GM12878 (cell line): ENCODE measurements around the gene TPCN2. TPM values are rescaled to one million over a fixed set of nuclear protein-coding genes. Genes with fewer than 3 reads are reported as not detected.
A peak's percentile ranks its signal among the peaks of the same experiment; 100 is the strongest.

ENCODE experiments used
- ATAC-seq: fragments of 200-7000 bp; cut with Tn5 transposase; 3 replicates; pipeline ENCODE4 v1.9.1; 2020; ENCODE audit warnings: mild to moderate bottlenecking, moderate library complexity
- BruUV-seq: library from RNA; stranded (reverse); fragments of 400-500 nt; replicated peaks from 2 replicates; lab custom pipeline; 2021; lab: Mats Ljungman, UMichigan
- CTCF ChIA-PET: fragments of 300-600 bp; sonication (Branson Sonifier 250); formaldehyde crosslinking; extraction: SDS; loops from one replicate; lab custom pipeline; 2021; ENCODE audit warnings: inconsistent platforms; lab: Yijun Ruan, JAX
- POLR2A ChIA-PET: fragments of 350-600 bp; formaldehyde crosslinking; extraction: SDS; loops from one replicate; lab custom pipeline; 2021; ENCODE audit warnings: inconsistent platforms; lab: Charles Lee
- RAD21 ChIA-PET: fragments of 300-600 bp; sonication (Branson Sonifier 250); formaldehyde crosslinking; loops from one replicate; lab custom pipeline; 2023; ENCODE audit warnings: antibody characterized with exemption; ENCODE audit not compliant: unreplicated experiment; lab: Charles Lee
- SMC1A ChIA-PET: fragments of 300-600 bp; sonication (Branson Sonifier 250); formaldehyde crosslinking; loops from one replicate; lab custom pipeline; 2023; ENCODE audit not compliant: unreplicated experiment, uncharacterized antibody; lab: Charles Lee
- DNase-seq: peaks from one replicate; pipeline ENCODE4 v3.0.0-alpha.2; 2011; ENCODE audit warnings: low read depth, low spot score
- FAIRE-seq: peaks from 3 replicates; lab custom pipeline; 2011; peaks lifted over from hg19 to GRCh38; lab: Jason Lieb, UNC
- H2AFZ ChIP-seq: 2 replicates; pipeline ENCODE4 v1.6.0; 2011; ENCODE audit warnings: low read depth, low read length, control low read depth; ENCODE audit not compliant: control insufficient read depth
- H3K27ac ChIP-seq: 2 replicates; pipeline ENCODE4 v1.5.1; 2011; ENCODE audit warnings: control low read depth; ENCODE audit not compliant: control insufficient read depth, insufficient read depth
- H3K27me3 ChIP-seq, 2 experiments: replicated peaks in 1 of 2; 2 replicates each; pipeline versions ENCODE4 v1.6.0 to v1.6.1; 2011; ENCODE audit warnings: low read length in 1 of 2; ENCODE audit not compliant: control insufficient read depth in 2 of 2, insufficient read depth in 2 of 2
- H3K36me3 ChIP-seq, 2 experiments: 2 replicates each; pipeline ENCODE4 v1.5.1; 2011; ENCODE audit warnings: low read length in 1 of 2; ENCODE audit not compliant: control insufficient read depth in 2 of 2, insufficient read depth in 2 of 2
- H3K4me1 ChIP-seq: 2 replicates; pipeline ENCODE4 v1.6.1; 2011; ENCODE audit warnings: mild to moderate bottlenecking, low read length, moderate library complexity, mixed read lengths; ENCODE audit not compliant: control insufficient read depth, insufficient read depth
- H3K4me2 ChIP-seq: 2 replicates; pipeline ENCODE4 v1.6.0; 2011; ENCODE audit warnings: control low read depth; ENCODE audit not compliant: control insufficient read depth, insufficient read depth
- H3K4me3 ChIP-seq: fragments of 200-600 bp; sonication (generic); 2 replicates; pipeline ENCODE4 v1.5.1; 2016
- H3K79me2 ChIP-seq: 2 replicates; pipeline ENCODE4 v1.6.0; 2011; ENCODE audit warnings: low read length; ENCODE audit not compliant: control insufficient read depth, insufficient read depth
- H3K9ac ChIP-seq: 2 replicates; pipeline ENCODE4 v1.8.0; 2011; ENCODE audit warnings: low read length, control low read depth, mixed read lengths; ENCODE audit not compliant: control insufficient read depth, insufficient read depth
- H3K9me3 ChIP-seq: replicated peaks from 3 replicates; pipeline ENCODE4 v1.5.1; 2011; ENCODE audit warnings: mild to moderate bottlenecking, low read length; ENCODE audit not compliant: control insufficient read depth, insufficient read depth
- H4K20me1 ChIP-seq: 2 replicates; pipeline ENCODE4 v1.6.0; 2011; ENCODE audit not compliant: control insufficient read depth, insufficient read depth
- BCL11A ChIP-seq: IDR thresholded peaks from 2 replicates; pipeline ENCODE4 v1.6.1; 2011; ENCODE audit warnings: low read depth, low read length
- BHLHE40 ChIP-seq, 2 experiments: fragments of 450-650 bp in 1 of 2; IDR thresholded peaks; 2 replicates each; pipeline ENCODE4 v1.6.1; 2011 to 2017; ENCODE audit warnings: low read depth in 2 of 2, borderline replicate concordance in 1 of 2, improper control_type of control experiment in 1 of 2, low read length in 1 of 2, mild to moderate bottlenecking in 1 of 2
- HDGF ChIP-seq: fragments of 450-650 bp; IDR thresholded peaks from 2 replicates; pipeline ENCODE4 v1.6.1; 2016; ENCODE audit warnings: antibody characterized with exemption
- IKZF1 ChIP-seq: fragments of 450-650 bp; conservative IDR thresholded peaks from 2 replicates; pipeline ENCODE4 v1.6.1; 2017; ENCODE audit warnings: antibody characterized with exemption, mild to moderate bottlenecking
- MEF2B ChIP-seq: fragments of 450-650 bp; IDR thresholded peaks from 2 replicates; pipeline ENCODE4 v1.6.1; 2018; ENCODE audit warnings: mild to moderate bottlenecking, moderate library complexity; ENCODE audit not compliant: partially characterized antibody, poor library complexity, severe bottlenecking
- NBN ChIP-seq: fragments of 450-650 bp; IDR thresholded peaks from 2 replicates; pipeline ENCODE4 v1.6.1; 2016
- POLR2AphosphoS5 ChIP-seq: IDR thresholded peaks from 2 replicates; pipeline ENCODE4 v1.6.1; 2011; ENCODE audit warnings: mild to moderate bottlenecking, low read length, inconsistent platforms
- SREBF1 ChIP-seq: IDR thresholded peaks from 2 replicates; pipeline ENCODE4 v1.6.1; 2012; ENCODE audit warnings: mild to moderate bottlenecking, low read length
- ZNF217 ChIP-seq: fragments of 450-650 bp; IDR thresholded peaks from 2 replicates; pipeline ENCODE4 v1.6.1; 2017; ENCODE audit warnings: antibody characterized with exemption, mild to moderate bottlenecking
- WGBS: methylation state at CpG from one replicate; pipeline ENCODE4 v1.1.6; 2016; ENCODE audit warnings: low lambda C conversion rate; ENCODE audit not compliant: insufficient replicate concordance, insufficient coverage; ENCODE audit errors: missing lambda C conversion rate; 5-methylcytosine and 5-hydroxymethylcytosine counted together
- in situ Hi-C: fragments of 300-500 bp; cut with MboI; formaldehyde crosslinking; loops from 9 replicates; pipeline ENCODE4 v1.14.3; 2018; ENCODE audit warnings: mixed read lengths
- intact Hi-C: fragments of 100-400 bp; cut with micrococcal nuclease; formaldehyde crosslinking; loops from one replicate; pipeline ENCODE4 v1.14.2; 2022; ENCODE audit not compliant: unreplicated experiment
- polyA plus RNA-seq, 11 experiments: library from polyadenylated mRNA; depleted of rRNA in 4 of 11; unstranded in 6 of 11; stranded (reverse) in 5 of 11; fragments of >200 nt; fragmentation: Nextera tagmentation in 4 of 11; fragmentation: Illumina TruSeq in 1 of 11; extraction: Ambion mirVana in 4 of 11; extraction: Trizol in 1 of 11; gene quantifications; 1 replicate in 1 of 11; 2 replicates in 10 of 11; pipeline versions ENCODE4 v1.2.1 to v1.2.3, GENCODE V29; 2011 to 2016; ENCODE audit warnings: inconsistent platforms in 2 of 11, missing spikeins in 2 of 11, low read depth in 1 of 11
- total RNA-seq, 4 experiments: library from RNA; depleted of rRNA in 3 of 4; stranded (reverse); fragments of >200 nt in 3 of 4; fragmentation: Illumina TruSeq in 1 of 4; extraction: Trizol in 1 of 4; gene quantifications; 2 replicates each; pipeline versions ENCODE4 v1.2.1 to v1.2.3, GENCODE V29; 2013 to 2021

TPCN2 gene
- total and polyA plus RNA-seq, 10 of the 15 experiments (the other 5 are each of a cell fraction or from before 2014, with no cell fraction given), result 1.7 to 18.4 (median 8.4) TPM

DNA sequence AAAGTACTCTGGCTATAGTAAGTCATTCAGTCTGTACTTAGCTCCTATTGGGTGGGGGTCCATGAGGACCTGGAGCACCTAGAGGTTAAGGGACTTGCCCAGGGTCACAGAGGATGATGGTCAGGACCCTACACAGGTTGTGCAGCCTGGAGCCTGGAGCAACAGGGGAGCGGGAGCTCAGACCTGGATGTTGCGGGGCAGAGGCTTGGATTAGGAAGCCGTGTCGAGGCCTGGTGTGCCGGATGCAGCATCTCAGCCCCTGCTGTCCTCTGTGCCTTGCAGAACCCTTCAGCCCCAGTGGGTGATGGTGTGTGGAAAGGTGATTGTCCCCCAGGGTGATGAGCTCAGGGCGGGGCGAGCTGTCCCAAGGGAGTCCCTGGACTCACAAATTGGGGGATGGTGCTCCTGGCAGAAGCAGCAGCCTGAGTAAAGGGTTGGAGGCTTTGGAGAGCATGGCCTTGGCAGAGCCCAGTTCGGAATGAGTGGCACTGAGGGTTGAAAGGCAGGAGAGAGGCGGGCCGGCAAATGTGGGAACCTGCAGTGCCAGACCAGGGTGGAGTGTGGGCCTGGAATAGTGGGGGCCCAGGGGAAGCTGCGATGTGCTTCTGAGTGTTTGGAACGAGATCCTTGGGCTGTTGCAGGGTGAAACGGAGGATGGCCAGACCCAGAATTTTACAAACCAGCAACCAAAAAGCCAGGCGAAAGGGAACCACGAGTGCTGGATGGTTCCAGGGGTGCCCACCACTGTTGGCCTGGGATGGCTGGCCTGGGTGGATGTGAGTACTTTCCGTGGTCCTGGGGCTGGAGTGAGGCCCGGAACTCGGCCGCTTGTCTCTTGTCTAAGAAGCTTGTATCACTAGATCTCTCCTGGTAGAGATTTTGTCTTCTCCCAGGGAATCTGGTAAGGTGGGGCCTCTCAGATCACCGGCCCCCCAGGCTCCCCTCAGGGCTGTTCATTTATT is 2.9 kb downstream of the TPCN2 start:
- peaks cover 3 to 5% of the 10 kb centered on the region in 2 experiments for H3K36me3 ChIP-seq
- peak overlapping the region; percentile 55 for H3K4me3 ChIP-seq
- ChIA-PET SMC1A (interaction anchor here (0.6 to 1.9 kb wide), 2 partner anchors 246 to 593 kb away, joined by 3 to 5 read pairs; no protein-coding TSS in a partner anchor), POLR2A (interaction anchor here (0.8 to 1.9 kb wide), 5 partner anchors 8 to 147 kb away, joined by 3 to 6 read pairs (median 5); partner anchors contain the start of gene SMIM38), CTCF (no interaction called here), RAD21 (interaction anchor here (0.6 to 1.0 kb wide), 3 partner anchors 27 to 245 kb away, joined by 3 read pairs; no protein-coding TSS in a partner anchor)
- no peaks in the 10 kb centered on the region for H3K9me3 ChIP-seq
- TSS peak; percentile 58 for BruUV-seq
- ATAC-seq (peak; percentile 24), DNase-seq (no peak), FAIRE-seq (no peak)
- H4K20me1 ChIP-seq, result no peaks in the 10 kb centered on the region; the same call in 1 of the 2 replicates
- H3K4me1 ChIP-seq, result peaks cover 47% of the 10 kb centered on the region
- peak overlapping the region; percentile 68 for H3K27ac ChIP-seq
- intact Hi-C loops (loop anchor here (5.0 to 10.0 kb wide), 2 partner anchors 149 to 207 kb away; partner anchors contain the start of genes CPT1A, IGHMBP2 and MRPL21), in situ Hi-C loops (no loop called here)
- H3K9ac ChIP-seq, result peak overlapping the region; percentile 65
- H3K79me2 ChIP-seq, result peaks cover 57% of the 10 kb centered on the region
- 85% methylated on average over 20 of the region's 20 CpGs for WGBS
- no peaks in the 10 kb centered on the region for H3K27me3 ChIP-seq
- no peak overlapping the region for H2AFZ ChIP-seq
- TF ChIP-seq HDGF, result peak; percentile 93
- TF ChIP-seq MEF2B, result peak; percentile 90
- 0 out of 2 replicates have a peak, but pooled peaks have one; percentile 31 for TF ChIP-seq NBN
- peak in 1 of 2 experiments; percentile 6; a peak in 1 of 4 replicates for TF ChIP-seq BHLHE40 (IDR thresholded peaks at IDR 0.05; ENCODE audit: borderline replicate concordance in 1 of 2, low read depth in 2 of 2, low read length in 1 of 2)
- no peak for TF ChIP-seq BCL11A
- TF ChIP-seq SREBF1, result no peak
- TF ChIP-seq POLR2AphosphoS5, result 0 out of 2 replicates have a peak, but pooled peaks have one; percentile 13
- TF ChIP-seq ZNF217, result no peak
- peak; percentile 43; the same call in 1 of the 2 replicates for TF ChIP-seq IKZF1
- H3K4me2 ChIP-seq, result peak overlapping the region; percentile 91
